ENCODE measurements around the gene B2M.

GRCh38 chr15:44729408-44730127 is 18.3 kb downstream of the B2M start:
- TF ChIP-seq CTCF (IDR thresholded peaks at IDR 0.05; ENCODE audit: borderline replicate concordance, extremely low read depth, low read length, poor library complexity, severe bottlenecking) (no peak), EZH2 (IDR thresholded peaks at IDR 0.05; ENCODE audit: borderline replicate concordance, low read depth, low read length, severe bottlenecking) (no peak)

Data from DND-41 (cell line).